GM18861 (cell line): ENCODE measurements around the gene FAM168B.

ENCODE experiments used
- ATAC-seq: cut with Tn5 transposase; IDR thresholded peaks from one replicate; pipeline ENCODE4 v1.9.1; 2021; ENCODE audit not compliant: unreplicated experiment

The FAM168B gene

GRCh38 chr2:131027566-131028528, 65.4 kb downstream of the FAM168B start:
- no peak for ATAC-seq

GRCh38 chr2:131026919-131027318, 66.3 kb downstream of the FAM168B start:
- ATAC-seq = no peak

GRCh38 chr2:131023758-131024157, 69.5 kb downstream of the FAM168B start:
- no peak for ATAC-seq

GRCh38 chr2:131022731-131023130, 70.5 kb downstream of the FAM168B start:
- no peak for ATAC-seq

GRCh38 chr2:131016826-131017741, 76.2 kb downstream of the FAM168B start:
- no peak for ATAC-seq

- no peak for ATAC-seq
These were observed 77.5 kb downstream of the FAM168B start for GRCh38 chr2:131015764-131016163.

- no peak for ATAC-seq
These were observed 79.1 kb downstream of the FAM168B start for GRCh38 chr2:131014141-131014540.

GRCh38 chr2:131011486-131011885, 81.8 kb downstream of the FAM168B start:
- no peak for ATAC-seq

- no peak for ATAC-seq
These were observed 82.7 kb downstream of the FAM168B start for GRCh38 chr2:131010566-131010965.

GRCh38 chr2:131009713-131010475, 83.4 kb downstream of the FAM168B start:
- no peak for ATAC-seq

- no peak for ATAC-seq
These were observed 84.3 kb downstream of the FAM168B start for GRCh38 chr2:131008967-131009366.

GRCh38 chr2:131006561-131006960, 86.7 kb downstream of the FAM168B start:
- ATAC-seq = no peak

GRCh38 chr2:131005216-131005935, 87.9 kb downstream of the FAM168B start:
- no peak for ATAC-seq

GRCh38 chr2:131004446-131005209, 88.6 kb downstream of the FAM168B start:
- ATAC-seq = no peak

- no peak for ATAC-seq
These were observed 94.7 kb downstream of the FAM168B start for GRCh38 chr2:130998561-130998960.
